ENCODE data around the gene TPRX1. TPM values are rescaled to one million over a fixed set of nuclear protein-coding genes. Genes with fewer than 3 reads are reported as not detected.

The TPRX1 gene
- polyA plus RNA-seq, 3 donors = not detected

DNA sequence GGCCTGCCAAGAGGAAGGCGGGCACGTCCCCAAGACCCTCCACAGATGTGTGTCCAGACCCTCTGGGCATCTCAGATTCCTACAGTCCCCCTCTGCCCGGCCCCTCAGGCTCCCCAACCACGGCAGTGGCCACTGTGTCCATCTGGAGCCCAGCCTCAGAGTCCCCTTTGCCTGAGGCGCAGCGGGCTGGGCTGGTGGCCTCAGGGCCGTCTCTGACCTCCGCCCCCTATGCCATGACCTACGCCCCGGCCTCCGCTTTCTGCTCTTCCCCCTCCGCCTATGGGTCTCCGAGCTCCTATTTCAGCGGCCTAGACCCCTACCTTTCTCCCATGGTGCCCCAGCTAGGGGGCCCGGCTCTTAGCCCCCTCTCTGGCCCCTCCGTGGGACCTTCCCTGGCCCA is 35.1 kb upstream of the TPRX1 start:
- no peak for TF ChIP-seq CTCF (IDR thresholded peaks at IDR 0.05)
- Histone ChIP-seq H3K27ac (ENCODE audit: low read depth in 1 of 2, low read length in 2 of 2) (no peak overlapping the region), H3K27me3 (ENCODE audit: control insufficient read depth in 2 of 2, insufficient read depth in 2 of 2, low read length in 2 of 2) (no peaks in the 10 kb centered on the region), H4K20me1 (ENCODE audit: insufficient read depth, low read length) (no peaks in the 10 kb centered on the region), H3K79me2 (ENCODE audit: insufficient read depth, low read length) (no peaks in the 10 kb centered on the region), H3K36me3 (replicated peaks in 1 of 2; ENCODE audit: control insufficient read depth in 1 of 2, insufficient read depth in 2 of 2, low read length in 2 of 2) (no peaks in the 10 kb centered on the region), H3K4me3 (replicated peaks in 1 of 3; ENCODE audit: low read depth in 2 of 3, low read length in 3 of 3) (no peak overlapping the region), H3K4me1 (ENCODE audit: control insufficient read depth in 1 of 2, insufficient read depth in 2 of 2, low read length in 2 of 2) (no peaks in the 10 kb centered on the region), H3K4me2 (replicated peaks; ENCODE audit: extremely low read depth, low read length, poor library complexity, severe bottlenecking) (no peak overlapping the region), H3K9me3 (replicated peaks in 1 of 2; ENCODE audit: control insufficient read depth in 1 of 2, insufficient read depth in 1 of 2, low read length in 2 of 2) (no peaks in the 10 kb centered on the region), H2AFZ (ENCODE audit: insufficient read depth, low read depth, low read length, poor library complexity, severe bottlenecking) (no peak overlapping the region), H3K9ac (ENCODE audit: insufficient read depth, low read length, poor library complexity, severe bottlenecking) (no peak overlapping the region)
- 93% methylated on average over 16 of the region's 16 CpGs for WGBS (ENCODE audit: insufficient coverage)
- H3K4me1 Mint-ChIP-seq = peaks cover 3% of the 10 kb centered on the region
- intact Hi-C loops (cut with micrococcal nuclease) = no loop called here
- DNase-seq = no peak
- no peaks in the 10 kb centered on the region for H3K36me3 Mint-ChIP-seq
- no peak overlapping the region for H3K27ac Mint-ChIP-seq
- H3K27me3 Mint-ChIP-seq (ENCODE audit: low read depth in 3 of 3) = peaks cover 1 to 8% (median 4%) of the 10 kb centered on the region in 3 donors
- H3K4me3 Mint-ChIP-seq = no peak overlapping the region
- no peaks in the 10 kb centered on the region for H3K9me3 Mint-ChIP-seq

- Histone ChIP-seq H3K9me3 (replicated peaks in 1 of 2; ENCODE audit: control insufficient read depth in 1 of 2, insufficient read depth in 1 of 2, low read length in 2 of 2) (no peaks in the 10 kb centered on the region), H4K20me1 (ENCODE audit: insufficient read depth, low read length) (no peaks in the 10 kb centered on the region), H3K4me1 (ENCODE audit: control insufficient read depth in 1 of 2, insufficient read depth in 2 of 2, low read length in 2 of 2) (no peaks in the 10 kb centered on the region), H2AFZ (ENCODE audit: insufficient read depth, low read depth, low read length, poor library complexity, severe bottlenecking) (no peak overlapping the region), H3K4me2 (replicated peaks; ENCODE audit: extremely low read depth, low read length, poor library complexity, severe bottlenecking) (no peak overlapping the region), H3K4me3 (replicated peaks in 1 of 3; ENCODE audit: low read depth in 2 of 3, low read length in 3 of 3) (no peak overlapping the region), H3K27me3 (ENCODE audit: control insufficient read depth in 2 of 2, insufficient read depth in 2 of 2, low read length in 2 of 2) (no peaks in the 10 kb centered on the region), H3K9ac (ENCODE audit: insufficient read depth, low read length, poor library complexity, severe bottlenecking) (no peak overlapping the region), H3K27ac (ENCODE audit: low read depth in 1 of 2, low read length in 2 of 2) (no peak overlapping the region), H3K36me3 (replicated peaks in 1 of 2; ENCODE audit: control insufficient read depth in 1 of 2, insufficient read depth in 2 of 2, low read length in 2 of 2) (no peaks in the 10 kb centered on the region), H3K79me2 (ENCODE audit: insufficient read depth, low read length) (no peaks in the 10 kb centered on the region)
- intact Hi-C loops (cut with micrococcal nuclease) = no loop called here
- Mint-ChIP-seq H3K4me3 (no peak overlapping the region), H3K9me3 (no peaks in the 10 kb centered on the region), H3K36me3 (no peaks in the 10 kb centered on the region), H3K27ac (no peak overlapping the region), H3K27me3 (ENCODE audit: low read depth in 3 of 3) (peaks cover 0 to 5% (median 0%) of the 10 kb centered on the region in 3 donors), H3K4me1 (no peaks in the 10 kb centered on the region)
- DNase-seq = no peak
- 100% methylated on average over 1 of the region's 8 CpGs for WGBS (ENCODE audit: insufficient coverage)
- TF ChIP-seq CTCF (IDR thresholded peaks at IDR 0.05) = no peak
These were observed 31.7 kb upstream of the TPRX1 start for GRCh38 chr19:47836038-47836437.
